Muscle of leg (tissue), 11 donors: ENCODE results near the gene SBF1. TPM values are rescaled to one million over a fixed set of nuclear protein-coding genes. Genes with fewer than 3 reads are reported as not detected.
"Not testable (repeated sequence)": the region's sequence is repeated elsewhere in the genome, so short reads cannot be mapped to it uniquely, and the experiment has no call there.

Source experiments
- DNase-seq: peaks from one replicate; pipeline ENCODE4 v3.0.0; 2013
- H3K27ac ChIP-seq: one replicate; pipeline ENCODE4 v1.5.1; 2013; ENCODE audit warnings: mild to moderate bottlenecking, low read length, control low read depth
- H3K27me3 ChIP-seq: one replicate; pipeline ENCODE4 v1.6.1; 2013; ENCODE audit warnings: low read length; ENCODE audit not compliant: control insufficient read depth, insufficient read depth
- H3K36me3 ChIP-seq: one replicate; pipeline ENCODE4 v1.6.1; 2013; ENCODE audit warnings: low read length; ENCODE audit not compliant: control insufficient read depth, insufficient read depth
- H3K4me1 ChIP-seq: one replicate; pipeline ENCODE4 v1.6.1; 2013; ENCODE audit warnings: low read length; ENCODE audit not compliant: control insufficient read depth, insufficient read depth
- H3K4me3 ChIP-seq: one replicate; pipeline ENCODE4 v1.5.1; 2013; ENCODE audit warnings: low read length, control low read depth
- H3K9me3 ChIP-seq: replicated peaks from 2 replicates; pipeline ENCODE4 v1.6.1; 2013; ENCODE audit warnings: low read depth, low read length; ENCODE audit not compliant: control insufficient read depth
- WGBS: methylation state at CpG from one replicate; pipeline ENCODE4 v1.1.5; 2013; ENCODE audit warnings: missing lambda C conversion rate; ENCODE audit not compliant: insufficient coverage; 5-methylcytosine and 5-hydroxymethylcytosine counted together
- polyA plus RNA-seq, 8 donors: library from polyadenylated mRNA; unstranded; fragments of 120-200 nt; gene quantifications; one replicate each; pipeline versions ENCODE4 v1.2.1 to v1.2.3, GENCODE V29; 2013; ENCODE audit warnings: inconsistent platforms in 1 of 8, low replicate concordance in 1 of 8; ENCODE audit not compliant: insufficient read length in 8 of 8, insufficient read depth in 1 of 8
- total RNA-seq: library from RNA; stranded (reverse); fragments of 120-200 nt; gene quantifications from one replicate; pipeline ENCODE4 v1.2.4, GENCODE V29; 2013

SBF1 gene
- total and polyA plus RNA-seq, 9 donors: 34.6 to 49.7 (median 45.1) TPM

DNA sequence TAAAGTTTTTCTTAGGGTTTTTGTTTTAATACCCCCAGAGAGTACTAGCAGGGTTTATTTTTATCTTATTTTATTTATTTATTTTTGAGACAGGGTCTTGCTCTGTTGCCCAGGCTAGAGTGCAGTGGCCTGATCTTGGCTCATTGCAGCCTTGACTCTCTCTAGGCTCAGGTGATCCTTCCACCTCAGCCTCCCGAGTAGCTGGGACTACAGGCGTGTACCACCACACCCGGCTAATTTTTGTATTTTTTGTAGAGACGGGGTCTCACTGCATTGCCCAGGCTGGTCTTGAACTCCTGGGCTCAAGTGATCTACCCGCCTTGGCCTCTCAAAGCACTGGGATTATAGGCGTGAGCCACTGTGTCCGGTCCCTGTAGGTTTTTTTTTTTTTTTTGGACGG lies 45.3 kb upstream of the SBF1 start:
- H3K4me1 ChIP-seq: peaks cover 10% of the 10 kb centered on the region
- H3K4me3 ChIP-seq, DNase-seq, H3K9me3 ChIP-seq, H3K27ac ChIP-seq, H3K27me3 ChIP-seq: not testable (repeated sequence)
- WGBS: 100% methylated on average over 3 of the region's 8 CpGs
- H3K36me3 ChIP-seq: peaks cover 69% of the 10 kb centered on the region

DNA sequence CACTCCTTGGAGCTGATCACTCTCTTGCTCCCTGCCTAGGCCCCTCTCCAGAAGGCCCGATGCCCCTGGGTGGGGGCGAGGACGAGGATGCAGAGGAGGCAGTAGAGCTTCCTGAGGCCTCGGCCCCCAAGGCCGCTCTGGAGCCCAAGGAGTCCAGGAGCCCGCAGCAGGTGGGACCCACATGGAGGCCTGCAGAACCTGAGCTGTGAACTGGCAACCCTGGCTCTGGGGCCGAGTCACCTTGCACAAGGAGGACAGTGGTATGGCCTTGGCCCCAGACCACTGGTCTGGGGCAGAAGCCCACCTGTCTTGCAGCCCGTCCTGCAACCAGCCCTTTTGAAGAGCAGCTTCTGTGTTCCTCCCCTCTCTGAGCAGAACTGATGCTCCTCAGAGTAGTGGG lies 44.3 kb upstream of the SBF1 start:
- Histone ChIP-seq H3K36me3 (peaks cover 74% of the 10 kb centered on the region), H3K4me3 (no peak overlapping the region), H3K27ac (no peak overlapping the region), H3K9me3 (no peaks in the 10 kb centered on the region), H3K27me3 (no peaks in the 10 kb centered on the region), H3K4me1 (peaks cover 1% of the 10 kb centered on the region)
- WGBS: 95% methylated on average over 8 of the region's 8 CpGs
- no peak for DNase-seq

DNA sequence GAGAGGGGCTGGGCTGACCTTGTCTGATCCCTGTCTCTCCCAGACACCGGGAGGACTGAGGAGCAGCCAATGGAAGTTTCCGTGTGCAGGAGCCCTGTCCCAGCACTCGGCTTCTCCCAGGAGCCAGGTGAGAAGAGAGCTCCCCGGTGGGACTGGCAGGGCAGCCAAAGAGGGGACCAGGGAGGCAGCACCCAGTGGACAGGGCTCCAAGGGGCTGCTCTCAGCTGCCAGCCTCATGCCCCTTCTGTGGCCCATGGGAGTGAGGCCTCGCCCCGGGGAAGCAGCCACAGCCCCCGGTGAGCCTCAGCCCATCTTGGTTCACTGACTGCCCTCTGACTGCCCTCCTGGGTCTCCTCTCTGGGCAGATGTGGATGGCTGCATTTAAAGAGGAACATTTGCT lies 43.8 kb upstream of the SBF1 start:
- Histone ChIP-seq H3K4me1 (no peaks in the 10 kb centered on the region), H3K9me3 (no peaks in the 10 kb centered on the region), H3K36me3 (peaks cover 68% of the 10 kb centered on the region), H3K27ac (no peak overlapping the region), H3K27me3 (no peaks in the 10 kb centered on the region), H3K4me3 (no peak overlapping the region)
- DNase-seq: no peak
- 95% methylated on average over 5 of the region's 7 CpGs for WGBS

DNA sequence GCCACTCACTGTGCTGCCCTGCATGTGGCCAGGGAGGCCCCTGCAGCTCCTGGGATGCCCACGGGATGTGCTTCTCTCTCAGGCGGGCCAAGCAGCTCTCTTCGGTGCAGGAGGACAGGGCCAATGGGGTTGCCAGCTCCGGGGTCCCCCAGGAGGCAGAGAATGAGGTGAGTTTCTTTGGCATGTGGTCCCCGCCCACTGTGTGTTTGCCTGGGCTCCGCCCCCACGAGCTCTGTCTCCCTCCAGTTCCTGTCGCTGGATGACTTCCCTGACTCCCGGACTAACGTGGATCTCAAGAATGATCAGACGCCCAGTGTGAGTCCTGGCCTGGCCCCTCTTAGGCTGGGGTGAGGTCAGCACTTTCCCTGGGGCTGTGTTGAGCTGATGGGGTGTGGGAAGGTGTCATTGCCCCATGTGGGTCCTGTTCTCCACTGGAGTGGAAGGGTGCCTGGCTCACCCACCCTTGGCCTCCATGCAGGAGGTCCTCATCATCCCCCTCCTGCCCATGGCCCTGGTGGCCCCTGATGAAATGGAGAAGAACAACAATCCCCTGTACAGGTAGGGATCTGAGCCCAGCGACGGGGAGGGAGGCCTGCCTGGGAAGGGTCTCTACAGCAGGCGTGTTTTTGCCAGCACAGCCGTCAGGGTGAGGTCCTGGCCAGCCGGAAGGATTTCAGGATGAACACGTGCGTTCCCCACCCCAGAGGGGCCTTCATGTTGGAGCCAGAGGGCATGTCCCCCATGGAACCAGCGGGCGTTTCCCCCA lies 42.8 kb upstream of the SBF1 start:
- WGBS: 87% methylated on average over 15 of the region's 20 CpGs
- DNase-seq: no peak
- Histone ChIP-seq H3K27me3 (no peaks in the 10 kb centered on the region), H3K9me3 (no peaks in the 10 kb centered on the region), H3K4me3 (no peak overlapping the region), H3K27ac (no peak overlapping the region), H3K4me1 (no peaks in the 10 kb centered on the region), H3K36me3 (peaks cover 64% of the 10 kb centered on the region)

DNA sequence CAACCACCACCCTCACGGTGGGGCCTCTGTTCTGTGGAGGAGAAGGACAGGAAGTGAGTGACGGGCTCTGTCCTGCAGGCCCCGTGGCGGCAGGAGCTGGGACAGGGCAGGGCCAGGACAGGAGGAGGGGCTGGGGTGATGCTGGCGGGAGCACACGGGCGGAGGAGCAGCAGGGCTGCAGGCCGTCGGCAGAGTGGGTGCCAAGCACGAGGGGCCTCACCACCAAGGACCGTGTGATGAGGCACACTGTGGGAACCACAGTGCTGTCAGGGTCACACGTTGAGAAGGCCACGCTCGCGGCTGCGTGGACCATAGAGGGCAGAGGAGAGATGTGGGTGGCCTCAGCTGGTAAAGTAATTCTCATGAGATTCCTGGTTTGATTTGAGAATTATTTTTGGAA lies 42.1 kb upstream of the SBF1 start:
- Histone ChIP-seq H3K27me3 (no peaks in the 10 kb centered on the region), H3K9me3 (no peaks in the 10 kb centered on the region), H3K4me3 (no peak overlapping the region), H3K27ac (no peak overlapping the region), H3K4me1 (no peaks in the 10 kb centered on the region), H3K36me3 (peaks cover 62% of the 10 kb centered on the region)
- 86% methylated on average over 15 of the region's 16 CpGs for WGBS
- DNase-seq: no peak

DNA sequence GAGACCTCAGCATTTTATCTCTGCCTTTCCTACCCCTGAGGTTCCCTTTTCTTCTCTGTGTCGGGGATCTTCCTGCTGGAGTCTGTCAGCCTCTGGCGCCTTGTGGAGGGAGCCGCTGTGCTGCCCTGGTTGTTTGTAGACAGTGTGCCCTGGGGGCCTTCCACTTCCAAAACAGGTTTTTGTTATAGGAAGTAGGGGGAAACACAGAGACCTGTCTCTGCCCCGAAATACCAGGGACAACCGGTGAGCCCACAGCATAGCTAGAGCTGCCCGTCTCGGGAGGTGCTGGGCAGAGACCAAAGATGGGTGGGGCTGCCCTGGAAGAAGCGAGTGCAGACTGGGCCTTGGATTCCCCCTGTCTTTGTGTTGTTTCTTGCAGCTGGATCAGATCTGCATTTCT lies 41.2 kb upstream of the SBF1 start:
- Histone ChIP-seq H3K4me1 (no peaks in the 10 kb centered on the region), H3K36me3 (peaks cover 55% of the 10 kb centered on the region), H3K27me3 (no peaks in the 10 kb centered on the region), H3K4me3 (no peak overlapping the region), H3K9me3 (no peaks in the 10 kb centered on the region), H3K27ac (no peak overlapping the region)
- WGBS: 82% methylated on average over 7 of the region's 8 CpGs
- no peak for DNase-seq

DNA sequence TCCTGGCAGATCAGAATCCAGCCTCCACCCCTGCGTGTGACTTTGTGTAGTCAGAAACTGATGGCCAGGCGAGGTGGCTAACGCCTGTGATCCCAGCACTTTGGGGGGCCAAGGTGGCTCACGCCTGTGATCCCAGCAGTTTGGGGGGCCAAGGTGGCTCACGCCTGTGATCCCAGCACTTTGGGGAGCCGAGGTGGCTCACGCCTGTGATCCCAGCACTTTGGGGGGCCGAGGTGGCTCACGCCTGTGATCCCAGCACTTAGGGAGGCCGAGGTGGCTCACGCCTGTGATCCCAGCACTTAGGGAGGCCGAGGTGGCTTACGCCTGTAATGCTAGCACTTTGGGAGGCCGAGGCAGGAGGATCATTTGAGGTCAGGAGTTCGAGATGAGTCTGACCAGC lies 38.3 kb upstream of the SBF1 start:
- WGBS: 92% methylated on average over 14 of the region's 15 CpGs
- Histone ChIP-seq H3K27me3 (no peaks in the 10 kb centered on the region), H3K36me3 (peaks cover 38% of the 10 kb centered on the region), H3K9me3 (no peaks in the 10 kb centered on the region), H3K4me1 (peaks cover 10% of the 10 kb centered on the region), H3K27ac (no peak overlapping the region), H3K4me3 (no peak overlapping the region)
- DNase-seq: no peak

DNA sequence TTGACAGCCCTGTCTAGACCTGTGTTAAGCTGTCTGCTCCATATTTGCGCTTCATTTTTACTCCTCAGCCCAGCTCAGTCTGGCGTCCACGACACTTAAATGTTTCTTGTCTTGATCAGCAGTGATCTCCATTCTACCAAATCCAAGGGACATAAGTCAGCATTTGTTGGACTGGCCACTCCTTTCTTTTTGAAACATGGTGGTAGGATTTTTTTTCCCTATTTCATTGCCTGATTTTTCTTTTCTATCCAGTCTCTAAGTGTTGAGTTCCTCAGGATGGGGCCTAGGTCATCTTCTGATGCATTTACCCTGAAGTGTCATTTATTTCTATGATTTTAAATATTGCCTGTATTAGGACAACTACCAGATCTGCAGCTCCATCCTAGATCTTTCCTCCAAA lies 34.1 kb upstream of the SBF1 start:
- no peaks in the 10 kb centered on the region for H3K9me3 ChIP-seq
- H3K27me3 ChIP-seq: no peaks in the 10 kb centered on the region
- H3K36me3 ChIP-seq: peaks cover 32% of the 10 kb centered on the region
- 0% methylated on average over 1 of the region's 3 CpGs for WGBS
- no peak for DNase-seq
- H3K27ac ChIP-seq: peak overlapping the region; percentile 96
- peak overlapping the region; percentile 79 for H3K4me3 ChIP-seq
- peaks cover 25% of the 10 kb centered on the region for H3K4me1 ChIP-seq

DNA sequence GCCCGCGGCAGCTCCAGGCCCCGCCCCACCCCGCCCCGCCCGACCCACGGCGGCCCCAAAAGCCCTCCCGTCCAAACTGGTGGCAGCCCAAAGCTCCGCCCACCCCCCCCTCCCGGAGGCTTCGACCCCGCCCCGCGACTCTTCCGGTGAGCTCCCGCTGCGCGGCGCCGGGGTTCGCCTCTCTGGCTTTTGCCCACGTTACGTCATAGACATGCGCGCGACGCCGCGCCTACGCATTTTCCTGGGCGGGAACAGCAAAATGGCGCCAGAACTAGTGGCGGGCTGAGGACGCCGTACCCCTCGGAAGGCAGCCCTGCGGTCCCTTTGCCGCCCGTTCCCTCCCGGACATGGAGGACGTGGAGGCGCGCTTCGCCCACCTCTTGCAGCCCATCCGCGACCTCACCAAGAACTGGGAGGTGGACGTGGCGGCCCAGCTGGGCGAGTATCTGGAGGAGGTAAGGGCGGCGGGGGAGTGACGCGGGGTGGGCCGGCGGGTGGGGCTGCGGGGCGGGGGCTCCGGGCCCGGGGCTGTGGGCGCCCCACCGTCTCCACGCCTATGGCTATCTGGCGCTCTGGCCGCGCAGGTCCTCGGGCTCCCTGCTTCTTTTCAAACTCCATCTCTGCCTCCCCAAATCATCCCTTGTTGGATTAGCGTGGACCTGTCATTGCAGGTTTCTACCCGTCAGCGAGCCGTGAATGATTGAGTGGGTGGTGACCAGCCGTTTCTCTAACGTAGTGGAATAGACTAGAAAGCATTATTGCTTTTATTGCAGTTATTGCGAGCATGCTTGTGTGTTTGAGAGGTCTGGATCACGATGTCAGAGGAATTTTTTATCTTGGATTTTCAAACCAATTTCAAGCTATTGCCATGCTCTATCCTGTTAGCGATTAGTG lies 33.4 kb upstream of the SBF1 start, which contains the start of gene NCAPH2:
NCAPH2 (plus strand) TSS at position 234 of the 894 bp plus-strand sequence; CDS start at position 348, 114 bp downstream.
- H3K4me3 ChIP-seq: peak within 1 kb of the TSS; percentile 83
- no peaks in the 10 kb centered on the region for H3K27me3 ChIP-seq
- peak; percentile 99 for DNase-seq
- H3K36me3 ChIP-seq: peaks cover 32% of the 10 kb centered on the region
- WGBS: 1% methylated on average over 47 of the region's 76 CpGs
- no peaks in the 10 kb centered on the region for H3K9me3 ChIP-seq
- H3K27ac ChIP-seq: peak within 1 kb of the TSS; percentile 96
- peaks cover 25% of the 10 kb centered on the region for H3K4me1 ChIP-seq

DNA sequence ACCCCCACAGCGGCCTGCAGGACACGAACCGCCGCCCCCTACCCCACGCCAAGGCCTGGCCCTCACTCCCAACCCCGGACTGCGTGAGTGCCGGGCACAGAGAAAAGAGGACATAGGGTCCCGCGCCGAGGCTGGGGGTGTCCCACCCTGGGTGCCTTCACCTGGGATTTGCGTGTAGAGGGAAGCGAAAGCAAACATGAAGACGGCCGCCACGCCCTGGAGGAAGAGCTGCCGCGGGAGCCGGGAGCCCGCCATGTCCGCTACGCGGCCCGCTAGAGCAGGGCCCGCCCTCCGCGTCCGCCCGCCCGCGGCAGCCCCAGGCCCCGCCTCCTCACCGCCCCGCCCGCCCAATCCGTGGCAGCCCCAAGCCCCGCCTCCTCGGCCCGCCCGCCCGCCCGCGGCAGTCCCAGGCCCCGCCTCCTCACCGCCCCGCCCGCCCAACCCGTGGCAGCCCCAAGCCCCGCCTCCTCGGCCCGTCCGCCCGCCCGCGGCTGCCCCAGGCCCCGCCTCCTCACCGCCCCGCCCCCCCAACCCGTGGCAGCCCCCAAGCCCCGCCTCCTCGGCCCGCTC lies 32.7 kb upstream of the SBF1 start, which contains the start of gene LMF2:
LMF2 (minus strand) TSS at position 282 of the 570 bp plus-strand sequence; CDS start at position 255, 27 bp downstream.
- peaks cover 30% of the 10 kb centered on the region for H3K36me3 ChIP-seq
- peak within 1 kb of the TSS; percentile 96 for H3K27ac ChIP-seq
- no peaks in the 10 kb centered on the region for H3K27me3 ChIP-seq
- H3K9me3 ChIP-seq: no peaks in the 10 kb centered on the region
- DNase-seq: no peak
- H3K4me1 ChIP-seq: peaks cover 25% of the 10 kb centered on the region
- H3K4me3 ChIP-seq: peak within 1 kb of the TSS; percentile 83
- WGBS: 0% methylated on average over 20 of the region's 62 CpGs
